A549 treated with DMSO at 1 μM for 4 hours (cell line): ENCODE data around the gene TRAF4. TPM values are rescaled to one million over a fixed set of nuclear protein-coding genes. Genes with fewer than 3 reads are reported as not detected.

Experiments
- total RNA-seq: library from RNA; stranded (reverse); fragments of 200-300 nt; extraction: Qiagen RNA extraction; gene quantifications from 5 replicates; pipeline ENCODE4 v1.2.3, GENCODE V29; 2022; ENCODE audit warnings: low read depth

TRAF4 gene
- 70.5 to 86.4 TPM (median 76.4 TPM) in 5 replicates for total RNA-seq

GRCh38 chr17:28743243-28744103 lies at the start of gene TRAF4:
TSS of gene TRAF4 (plus strand) at chr17:28744011. CDS start at chr17:28744113, 102 bp downstream.

GRCh38 chr17:28711723-28712031 lies 32.1 kb upstream of the TRAF4 start, which contains the start of gene PROCA1:
TSS of gene PROCA1 (minus strand) at chr17:28711888. CDS start at chr17:28711660, 228 bp downstream.

GRCh38 chr17:28717578-28718332 lies 26.1 kb upstream of the TRAF4 start, which contains the start of gene RAB34:
TSS of gene RAB34 (minus strand) at chr17:28717868. CDS start at chr17:28717266, 602 bp downstream.

GRCh38 chr17:28726226-28726626 lies 17.6 kb upstream of the TRAF4 start, which contains the start of gene TLCD1:
TSS of gene TLCD1 (minus strand) at chr17:28726233. CDS start at chr17:28726097, 136 bp downstream.

GRCh38 chr17:28728364-28729200 lies 15.2 kb upstream of the TRAF4 start, which contains the start of gene NEK8:
TSS of gene NEK8 (plus strand) at chr17:28728788. CDS start at chr17:28728814, 26 bp downstream.

Other genes with a start within 250 kb of the TRAF4 start
- gene FOXN1, start 237.7 kb upstream of the TRAF4 start, total RNA-seq: 0.02 to 0.05 TPM (median 0.03 TPM) in 3 of 5 replicates, not detected in the others
- 26.3 to 34.7 TPM (median 29.9 TPM) in 5 replicates for gene UNC119, start 191.4 kb upstream of the TRAF4 start, total RNA-seq
- 57.3 to 64.3 TPM (median 61.4 TPM) in 5 replicates for gene PIGS, start 172.5 kb upstream of the TRAF4 start, total RNA-seq
- gene ALDOC, start 167.1 kb upstream of the TRAF4 start, total RNA-seq: 1.4 to 2.3 TPM (median 1.8 TPM) in 5 replicates
- gene SPAG5, start 145.0 kb upstream of the TRAF4 start, total RNA-seq: 77.8 to 88.5 TPM (median 81.4 TPM) in 5 replicates
- 3.8 to 7.0 TPM (median 6.0 TPM) in 5 replicates for gene RSKR, start 129.8 kb upstream of the TRAF4 start, total RNA-seq
- gene BLTP2, start 98.9 kb upstream of the TRAF4 start, total RNA-seq: 58.3 to 71.6 TPM (median 70.6 TPM) in 5 replicates
- 86.5 to 94.5 TPM (median 88.1 TPM) in 5 replicates for gene SDF2, start 82.1 kb upstream of the TRAF4 start, total RNA-seq
- 74.5 to 78.6 TPM (median 77.8 TPM) in 5 replicates for gene SUPT6H, start 81.8 kb upstream of the TRAF4 start, total RNA-seq
- gene PROCA1, start 32.1 kb upstream of the TRAF4 start, total RNA-seq: 1.0 to 1.7 TPM (median 1.1 TPM) in 5 replicates
- 233 to 267 TPM (median 261 TPM) in 5 replicates for gene RAB34, start 26.1 kb upstream of the TRAF4 start, total RNA-seq
- gene RPL23A, start 24.0 kb upstream of the TRAF4 start, total RNA-seq: 1,965 to 2,250 TPM (median 2,168 TPM) in 5 replicates
- 31.2 to 50.8 TPM (median 45.6 TPM) in 5 replicates for gene TLCD1, start 17.8 kb upstream of the TRAF4 start, total RNA-seq
- 4.1 to 4.9 TPM (median 4.5 TPM) in 5 replicates for gene NEK8, start 15.2 kb upstream of the TRAF4 start, total RNA-seq
- 19.4 to 22.2 TPM (median 21.7 TPM) in 5 replicates for gene FAM222B, start 98.8 kb downstream of the TRAF4 start, total RNA-seq
- gene ERAL1, start 111.0 kb downstream of the TRAF4 start, total RNA-seq: 83.5 to 92.0 TPM (median 85.0 TPM) in 5 replicates
- 71.6 to 82.0 TPM (median 73.7 TPM) in 5 replicates for gene FLOT2, start 153.7 kb downstream of the TRAF4 start, total RNA-seq
- 4.4 to 6.1 TPM (median 5.4 TPM) in 5 replicates for gene DHRS13, start 159.1 kb downstream of the TRAF4 start, total RNA-seq
- 32.0 to 42.7 TPM (median 34.3 TPM) in 5 replicates for gene PHF12, start 207.5 kb downstream of the TRAF4 start, total RNA-seq